Karpas-422 (cell line): ENCODE data around the gene CEP85. TPM values are rescaled to one million over a fixed set of nuclear protein-coding genes. Genes with fewer than 3 reads are reported as not detected.
"Not testable (repeated sequence)": the region's sequence is repeated elsewhere in the genome, so short reads cannot be mapped to it uniquely, and the experiment has no call there.

Source experiments
- DNase-seq: peaks from one replicate; pipeline ENCODE4 v3.0.0-alpha.2; 2015
- H2AFZ ChIP-seq: fragments of 200-600 bp; sonication (generic); 2 replicates; pipeline ENCODE4 v1.6.1; 2014; ENCODE audit warnings: antibody characterized with exemption, low read length, mixed read lengths
- H3K27ac ChIP-seq: fragments of 200-600 bp; sonication (generic); 2 replicates; pipeline ENCODE4 v1.5.1; 2014; ENCODE audit warnings: mild to moderate bottlenecking, low read length, moderate library complexity
- H3K27me3 ChIP-seq: fragments of 200-600 bp; sonication (generic); 2 replicates; pipeline ENCODE4 v1.6.1; 2014; ENCODE audit warnings: low read length, mixed read lengths
- H3K36me3 ChIP-seq: fragments of 200-600 bp; sonication (generic); 2 replicates; pipeline ENCODE4 v1.6.1; 2014; ENCODE audit warnings: low read length, mixed read lengths; ENCODE audit not compliant: insufficient read depth
- H3K4me1 ChIP-seq: fragments of 200-600 bp; sonication (generic); 2 replicates; pipeline ENCODE4 v1.6.1; 2014; ENCODE audit warnings: mild to moderate bottlenecking, low read length, mixed read lengths
- H3K4me2 ChIP-seq: fragments of 200-600 bp; sonication (generic); 2 replicates; pipeline ENCODE4 v1.6.1; 2014; ENCODE audit warnings: low read length, low read depth, mild to moderate bottlenecking; ENCODE audit not compliant: poor library complexity, severe bottlenecking
- H3K4me3 ChIP-seq: fragments of 200-600 bp; sonication (generic); 2 replicates; pipeline ENCODE4 v1.5.1; 2014; ENCODE audit warnings: mild to moderate bottlenecking, antibody characterized with exemption, low read length, mixed read lengths
- H3K79me2 ChIP-seq: fragments of 200-600 bp; sonication (generic); 2 replicates; pipeline ENCODE4 v1.6.1; 2014; ENCODE audit warnings: mild to moderate bottlenecking, low read length, mixed read lengths
- H3K9ac ChIP-seq: fragments of 200-600 bp; sonication (generic); 2 replicates; pipeline ENCODE4 v1.6.0; 2014; ENCODE audit warnings: low read length
- H3K9me2 ChIP-seq: fragments of 200-600 bp; sonication (generic), shearing (Covaris generic); replicated peaks from 2 replicates; pipeline ENCODE4 v1.6.0; 2014; ENCODE audit warnings: mild to moderate bottlenecking, low read length, moderate library complexity; ENCODE audit not compliant: insufficient read depth
- H3K9me3 ChIP-seq: fragments of 300-700, 200-600 bp; sonication (generic); 2 replicates; pipeline ENCODE4 v1.6.1; 2014; ENCODE audit warnings: low read length, mixed read lengths
- H4K20me1 ChIP-seq: fragments of 200-600 bp; sonication (generic); 2 replicates; pipeline ENCODE4 v1.6.1; 2014; ENCODE audit warnings: mild to moderate bottlenecking, antibody characterized with exemption, low read length, low read depth; ENCODE audit not compliant: insufficient read depth
- total RNA-seq: library from RNA; depleted of rRNA; stranded (reverse); fragments of >200 nt; shearing (Covaris generic); gene quantifications from 2 replicates; pipeline ENCODE4 v1.2.3, GENCODE V29; 2014; ENCODE audit warnings: low replicate concordance

The CEP85 gene
- total RNA-seq, 1 experiment from 2014 or later: 23.8 TPM

GRCh38 chr1:26291939-26292338, 57.9 kb downstream of the CEP85 start:
- no peak overlapping the region for H2AFZ ChIP-seq
- H3K4me3 ChIP-seq: no peak overlapping the region
- H3K79me2 ChIP-seq: no peaks in the 10 kb centered on the region
- no peaks in the 10 kb centered on the region for H3K36me3 ChIP-seq
- H3K9me3 ChIP-seq: no peaks in the 10 kb centered on the region
- peak overlapping the region; percentile 85 for H3K9ac ChIP-seq
- H3K27ac ChIP-seq: peak overlapping the region; percentile 98
- peak; percentile 37 for DNase-seq
- H4K20me1 ChIP-seq: no peaks in the 10 kb centered on the region
- H3K4me2 ChIP-seq: no peak overlapping the region
- H3K27me3 ChIP-seq: no peaks in the 10 kb centered on the region
- peaks cover 63% of the 10 kb centered on the region for H3K4me1 ChIP-seq
- H3K9me2 ChIP-seq: no peaks in the 10 kb centered on the region

- not testable (repeated sequence) for H3K27me3 ChIP-seq, H3K79me2 ChIP-seq, H3K9ac ChIP-seq, H3K36me3 ChIP-seq, H4K20me1 ChIP-seq, H3K9me2 ChIP-seq, H3K4me3 ChIP-seq, H2AFZ ChIP-seq, H3K9me3 ChIP-seq, H3K4me2 ChIP-seq
- H3K27ac ChIP-seq: peak overlapping the region; percentile 98
- peak; percentile 52 for DNase-seq
- peaks cover 55% of the 10 kb centered on the region for H3K4me1 ChIP-seq
These were observed 58.7 kb downstream of the CEP85 start for GRCh38 chr1:26292735-26293134.

GRCh38 chr1:26293911-26294463, 60.0 kb downstream of the CEP85 start:
- H3K4me1 ChIP-seq: peaks cover 47% of the 10 kb centered on the region
- no peaks in the 10 kb centered on the region for H3K9me2 ChIP-seq
- no peaks in the 10 kb centered on the region for H3K9me3 ChIP-seq
- no peak overlapping the region for H2AFZ ChIP-seq
- no peak overlapping the region for H3K4me2 ChIP-seq
- H3K79me2 ChIP-seq: no peaks in the 10 kb centered on the region
- H3K4me3 ChIP-seq: no peak overlapping the region
- DNase-seq: no peak
- no peaks in the 10 kb centered on the region for H3K27me3 ChIP-seq
- H3K27ac ChIP-seq: no peak overlapping the region
- H3K36me3 ChIP-seq: no peaks in the 10 kb centered on the region
- H3K9ac ChIP-seq: no peak overlapping the region
- H4K20me1 ChIP-seq: no peaks in the 10 kb centered on the region

GRCh38 chr1:26295194-26296138, 61.5 kb downstream of the CEP85 start:
- no peaks in the 10 kb centered on the region for H3K36me3 ChIP-seq
- no peaks in the 10 kb centered on the region for H4K20me1 ChIP-seq
- peaks cover 43% of the 10 kb centered on the region for H3K4me1 ChIP-seq
- H3K27me3 ChIP-seq: no peaks in the 10 kb centered on the region
- H3K9me2 ChIP-seq: no peaks in the 10 kb centered on the region
- no peak for DNase-seq
- no peaks in the 10 kb centered on the region for H3K9me3 ChIP-seq
- H3K9ac ChIP-seq: no peak overlapping the region
- no peak overlapping the region for H3K4me2 ChIP-seq
- no peaks in the 10 kb centered on the region for H3K79me2 ChIP-seq
- no peak overlapping the region for H3K27ac ChIP-seq
- no peak overlapping the region for H2AFZ ChIP-seq
- H3K4me3 ChIP-seq: no peak overlapping the region

GRCh38 chr1:26296340-26297056, 62.5 kb downstream of the CEP85 start:
- H2AFZ ChIP-seq: no peak overlapping the region
- H3K9ac ChIP-seq: no peak overlapping the region
- no peaks in the 10 kb centered on the region for H3K36me3 ChIP-seq
- no peak for DNase-seq
- no peaks in the 10 kb centered on the region for H4K20me1 ChIP-seq
- peaks cover 33% of the 10 kb centered on the region for H3K4me1 ChIP-seq
- H3K9me2 ChIP-seq: no peaks in the 10 kb centered on the region
- H3K79me2 ChIP-seq: no peaks in the 10 kb centered on the region
- H3K27ac ChIP-seq: no peak overlapping the region
- H3K27me3 ChIP-seq: no peaks in the 10 kb centered on the region
- H3K9me3 ChIP-seq: no peaks in the 10 kb centered on the region
- no peak overlapping the region for H3K4me2 ChIP-seq
- no peak overlapping the region for H3K4me3 ChIP-seq

- Histone ChIP-seq H3K27ac (no peak overlapping the region), H3K9me3 (no peaks in the 10 kb centered on the region), H2AFZ (no peak overlapping the region), H3K4me3 (no peak overlapping the region), H3K9ac (no peak overlapping the region), H3K36me3 (no peaks in the 10 kb centered on the region), H3K4me2 (no peak overlapping the region), H3K9me2 (no peaks in the 10 kb centered on the region), H3K79me2 (no peaks in the 10 kb centered on the region), H4K20me1 (no peaks in the 10 kb centered on the region), H3K4me1 (peaks cover 25% of the 10 kb centered on the region), H3K27me3 (no peaks in the 10 kb centered on the region)
- no peak for DNase-seq
These were observed 63.2 kb downstream of the CEP85 start for GRCh38 chr1:26297057-26297790.

- no peaks in the 10 kb centered on the region for H3K27me3 ChIP-seq
- no peaks in the 10 kb centered on the region for H4K20me1 ChIP-seq
- no peak overlapping the region for H3K9ac ChIP-seq
- no peaks in the 10 kb centered on the region for H3K9me2 ChIP-seq
- DNase-seq: no peak
- H3K36me3 ChIP-seq: no peaks in the 10 kb centered on the region
- no peak overlapping the region for H3K4me3 ChIP-seq
- no peak overlapping the region for H2AFZ ChIP-seq
- H3K27ac ChIP-seq: no peak overlapping the region
- peaks cover 20% of the 10 kb centered on the region for H3K4me1 ChIP-seq
- H3K79me2 ChIP-seq: peaks cover 1% of the 10 kb centered on the region; the same call in 1 of the 2 replicates
- H3K4me2 ChIP-seq: no peak overlapping the region
- H3K9me3 ChIP-seq: no peaks in the 10 kb centered on the region
These were observed 63.8 kb downstream of the CEP85 start for GRCh38 chr1:26297791-26298124.
